HG03558 (cell line): Measurements from ENCODE around the gene CTNNBL1.
"Not testable (repeated sequence)": the region's sequence is repeated elsewhere in the genome, so short reads cannot be mapped to it uniquely, and the experiment has no call there.

Experiments used
- ATAC-seq: cut with Tn5 transposase; IDR thresholded peaks from one replicate; pipeline ENCODE4 v1.9.1; 2021; ENCODE audit warnings: moderate number of reproducible peaks; ENCODE audit not compliant: unreplicated experiment; ENCODE audit errors: extremely low read depth

The CTNNBL1 gene

DNA sequence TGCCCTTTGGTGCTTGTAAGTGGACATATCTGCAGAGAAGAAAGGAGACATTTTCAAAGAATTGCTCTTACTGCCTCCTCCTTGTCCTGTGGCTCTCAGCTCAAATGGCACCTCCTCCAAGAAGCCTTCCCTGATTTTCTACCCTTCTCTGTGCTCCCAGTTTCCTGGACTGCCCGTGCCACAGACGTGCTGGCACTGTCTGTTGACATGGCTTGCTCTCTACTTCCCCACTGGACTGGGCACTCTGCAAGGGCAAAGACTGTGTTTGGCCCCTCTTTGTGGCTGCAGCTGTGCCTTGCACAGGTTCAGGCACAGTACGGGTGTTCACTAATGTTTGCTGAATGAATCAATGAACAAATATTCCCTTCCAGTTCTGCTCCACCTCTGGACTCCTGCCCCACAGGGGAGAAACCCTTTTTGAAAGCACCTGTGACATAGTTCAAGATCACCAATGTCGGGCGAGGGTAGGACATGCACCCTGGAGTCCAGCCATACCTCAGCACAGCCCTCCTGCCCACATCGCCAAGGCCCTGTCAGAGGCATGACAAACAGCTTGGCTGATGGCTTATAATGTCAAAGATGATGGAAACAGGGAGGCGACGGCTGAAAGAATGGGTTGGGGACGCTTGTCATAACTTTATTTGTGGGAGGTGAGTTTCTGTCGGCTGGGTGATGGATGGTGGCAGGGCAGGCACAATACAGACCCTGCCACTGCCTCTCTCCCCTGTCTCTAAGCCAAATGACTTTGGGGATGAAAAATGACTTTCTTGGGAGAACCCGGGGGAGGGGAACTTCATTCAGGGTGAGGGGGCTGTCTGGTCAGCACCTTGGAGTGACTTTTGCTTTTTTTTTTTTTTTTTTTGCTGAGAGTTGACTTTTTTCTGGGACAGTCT is 15.6 kb upstream of the CTNNBL1 start:
- ATAC-seq = no peak

DNA sequence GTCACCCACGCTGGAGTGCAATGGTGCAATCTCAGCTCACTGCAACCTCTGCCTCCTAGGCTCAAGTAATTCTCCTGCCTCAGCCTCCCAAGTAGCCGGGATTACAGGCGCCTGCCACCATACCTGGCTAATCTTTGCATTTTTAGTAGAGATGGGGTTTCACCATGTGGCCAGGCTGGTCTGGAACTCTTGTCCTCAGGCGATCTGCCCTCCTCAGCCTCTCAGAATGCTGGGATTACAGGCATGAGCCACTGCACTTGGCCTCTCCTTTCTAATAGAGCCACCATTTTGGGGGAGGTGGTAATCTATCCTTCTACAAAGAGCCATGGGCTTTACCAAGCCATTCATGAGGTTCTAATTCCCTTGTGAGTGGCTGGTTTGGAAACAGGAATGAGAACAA is 14.1 kb upstream of the CTNNBL1 start:
- not testable (repeated sequence) for ATAC-seq

DNA sequence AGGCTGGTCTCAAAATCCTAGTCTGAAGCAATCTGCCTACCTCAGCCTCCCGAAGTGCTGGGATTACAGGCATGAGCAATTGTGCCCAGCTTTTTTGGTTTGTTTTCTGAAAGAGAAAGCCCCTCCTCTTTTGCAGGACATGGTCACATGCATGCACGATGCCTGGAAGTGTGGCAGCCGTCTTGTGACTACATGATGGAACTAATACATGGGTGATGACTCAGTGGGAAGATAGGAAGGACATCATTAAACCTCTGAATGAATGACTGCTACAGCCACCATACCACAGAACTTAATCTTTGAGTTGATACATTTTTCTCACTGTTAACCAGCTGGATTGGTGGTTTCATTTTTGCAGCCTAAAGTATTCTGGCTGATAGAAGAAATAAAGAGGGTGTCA is 13.4 kb upstream of the CTNNBL1 start:
- no peak for ATAC-seq

DNA sequence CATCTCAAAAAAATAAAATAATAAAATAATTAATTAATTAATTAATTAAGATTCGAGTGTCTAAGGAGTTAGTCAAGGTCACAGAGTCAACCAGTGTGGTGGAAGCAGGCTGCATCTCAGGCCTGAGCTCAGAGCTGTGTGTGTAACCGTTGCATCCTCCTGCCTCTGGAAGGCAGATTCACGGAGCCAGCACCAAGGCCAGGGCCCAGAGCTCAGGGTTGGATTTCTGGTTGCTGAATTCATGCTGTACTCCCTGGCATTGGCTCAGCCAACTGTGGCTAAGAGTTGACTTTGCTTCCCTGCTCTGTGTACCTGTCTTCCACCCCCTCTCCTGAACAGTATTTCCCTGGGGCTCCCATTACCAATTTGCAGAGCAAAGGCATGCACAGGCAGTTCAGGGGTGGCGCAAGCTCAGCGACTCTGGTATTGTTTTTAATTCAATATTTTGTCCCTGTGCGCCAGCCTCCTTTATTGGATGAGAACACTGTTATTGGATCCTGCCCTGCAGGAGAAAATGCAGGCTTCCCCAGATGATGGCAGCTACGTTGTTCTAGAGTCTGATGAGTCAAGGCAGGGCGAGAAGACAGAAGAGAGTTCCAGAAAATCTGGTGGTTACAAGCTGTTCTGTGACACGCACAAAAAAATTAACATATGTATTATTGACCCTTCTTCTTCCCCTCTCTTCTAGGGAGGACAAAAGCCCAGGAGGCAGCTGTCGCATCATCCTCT is 12.3 kb upstream of the CTNNBL1 start:
- ATAC-seq = no peak

DNA sequence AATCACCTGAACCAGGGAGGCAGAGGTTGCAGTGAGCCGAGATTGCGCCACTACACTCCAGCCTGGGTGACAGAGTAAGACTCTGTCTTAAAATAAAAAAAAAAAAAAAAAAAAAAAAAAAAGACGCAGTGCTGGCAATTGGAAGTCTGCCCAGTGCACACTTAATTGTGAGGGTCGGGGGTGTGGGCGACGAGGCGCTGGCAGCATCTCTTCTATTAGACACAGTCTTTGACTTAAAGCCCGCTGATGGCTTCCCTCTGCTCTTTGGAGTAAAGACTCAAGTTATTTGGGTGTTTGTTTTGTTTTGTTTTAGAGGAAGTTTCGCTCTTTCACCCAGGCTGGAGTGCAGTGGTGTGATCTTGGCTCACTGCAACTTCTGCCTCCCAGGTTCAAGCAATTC is 10.7 kb upstream of the CTNNBL1 start:
- not testable (repeated sequence) for ATAC-seq

DNA sequence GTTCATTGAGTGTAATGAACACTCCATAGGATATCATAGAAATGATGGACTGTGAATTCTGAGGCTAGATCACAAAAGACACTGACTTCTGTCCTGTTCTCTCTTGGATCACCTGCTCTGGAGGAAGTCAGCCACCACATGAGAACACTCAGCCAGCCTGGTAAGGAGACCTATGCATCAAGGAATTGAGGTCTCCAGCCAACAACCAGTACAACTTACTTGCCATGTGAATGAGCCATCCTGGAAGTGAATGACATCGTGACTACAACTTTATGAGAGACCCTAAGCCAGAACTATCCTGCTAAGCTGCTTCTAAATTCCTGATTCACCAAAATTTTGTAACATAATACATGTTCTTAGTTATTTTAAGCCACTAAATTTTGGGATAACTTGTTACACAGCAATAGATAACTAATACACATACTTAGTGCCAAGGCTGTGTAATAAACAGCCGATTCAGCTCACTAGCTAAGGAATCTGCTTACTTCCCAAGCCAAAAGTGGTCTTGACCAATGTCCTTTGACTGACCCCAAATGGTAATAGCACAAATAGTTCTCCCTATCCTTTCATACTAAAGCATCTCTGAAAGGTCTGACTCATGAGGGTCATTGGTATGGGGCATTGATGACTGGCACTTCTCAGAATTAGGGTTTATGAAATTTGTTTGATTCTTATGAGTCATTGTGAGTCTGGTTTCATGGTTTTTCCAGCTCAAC is 6.9 kb upstream of the CTNNBL1 start:
- ATAC-seq = no peak

DNA sequence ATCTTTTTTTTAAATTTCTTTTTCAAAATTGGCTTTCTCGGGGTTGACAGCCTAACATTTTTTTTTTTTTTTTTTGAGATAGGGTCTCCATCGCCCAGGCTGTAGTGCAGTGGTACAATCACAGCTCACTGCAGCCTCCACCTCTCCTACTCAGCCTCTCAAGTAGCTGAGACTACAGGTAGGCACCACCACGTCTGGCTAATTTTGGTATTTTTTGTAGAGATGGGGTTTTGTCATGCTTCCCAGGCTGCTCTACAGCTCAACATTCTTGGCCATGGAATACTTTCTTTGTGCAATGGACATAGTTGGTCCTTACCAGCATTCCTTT is 6.4 kb upstream of the CTNNBL1 start:
- no peak for ATAC-seq

DNA sequence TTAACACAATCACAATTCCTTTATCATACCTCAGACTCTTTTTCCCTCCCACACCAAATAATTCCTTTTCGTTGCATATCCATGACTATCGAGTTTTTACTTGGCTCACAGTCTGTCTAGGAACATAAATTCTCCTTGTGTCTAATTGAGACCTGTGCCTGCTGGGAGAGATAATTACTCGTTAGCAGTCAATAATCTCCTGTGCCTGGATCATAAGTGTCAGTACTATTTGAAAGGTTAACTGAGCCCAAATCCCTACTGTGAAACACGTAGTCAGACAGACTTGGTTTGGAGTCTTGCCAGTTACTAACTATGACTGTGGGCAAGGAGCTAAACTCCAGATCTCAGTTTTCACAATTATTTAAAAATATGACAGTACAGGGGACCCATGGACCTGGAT is 5.7 kb upstream of the CTNNBL1 start:
- ATAC-seq = no peak

DNA sequence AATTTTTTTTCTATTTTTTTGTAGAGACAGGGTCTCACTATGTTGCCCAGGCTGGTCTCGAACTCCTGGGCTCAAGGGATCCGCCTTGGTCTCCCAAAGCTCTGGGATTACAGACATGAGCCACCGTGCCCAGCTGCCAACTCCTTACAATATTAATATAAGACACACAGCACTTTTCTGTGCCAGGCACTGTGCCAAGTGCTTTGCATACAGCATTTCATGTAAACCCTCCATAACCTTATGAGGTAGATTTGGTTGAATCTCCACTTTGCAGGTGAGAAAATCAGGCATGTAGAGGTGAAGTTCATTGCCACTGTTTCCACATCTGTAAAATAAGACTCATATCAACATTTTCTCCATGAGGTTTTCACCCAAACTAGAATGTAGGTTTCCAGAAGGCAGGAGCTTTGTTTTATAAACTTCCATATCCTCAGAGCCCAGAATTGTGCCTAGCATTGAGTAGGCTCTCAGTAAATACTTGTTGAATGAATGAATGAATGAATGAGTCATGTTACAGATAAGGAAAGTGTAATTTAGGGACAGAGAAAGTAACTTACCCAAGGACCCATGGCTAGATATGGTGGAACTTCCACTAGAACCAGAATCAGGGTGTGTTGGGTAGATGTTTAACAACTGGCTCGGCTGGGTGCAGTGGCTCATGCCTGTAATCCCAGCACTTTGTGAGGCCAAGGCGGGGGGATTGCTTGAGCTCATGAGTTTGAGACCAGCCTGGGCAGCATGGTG is 3.0 kb upstream of the CTNNBL1 start:
- no peak for ATAC-seq

DNA sequence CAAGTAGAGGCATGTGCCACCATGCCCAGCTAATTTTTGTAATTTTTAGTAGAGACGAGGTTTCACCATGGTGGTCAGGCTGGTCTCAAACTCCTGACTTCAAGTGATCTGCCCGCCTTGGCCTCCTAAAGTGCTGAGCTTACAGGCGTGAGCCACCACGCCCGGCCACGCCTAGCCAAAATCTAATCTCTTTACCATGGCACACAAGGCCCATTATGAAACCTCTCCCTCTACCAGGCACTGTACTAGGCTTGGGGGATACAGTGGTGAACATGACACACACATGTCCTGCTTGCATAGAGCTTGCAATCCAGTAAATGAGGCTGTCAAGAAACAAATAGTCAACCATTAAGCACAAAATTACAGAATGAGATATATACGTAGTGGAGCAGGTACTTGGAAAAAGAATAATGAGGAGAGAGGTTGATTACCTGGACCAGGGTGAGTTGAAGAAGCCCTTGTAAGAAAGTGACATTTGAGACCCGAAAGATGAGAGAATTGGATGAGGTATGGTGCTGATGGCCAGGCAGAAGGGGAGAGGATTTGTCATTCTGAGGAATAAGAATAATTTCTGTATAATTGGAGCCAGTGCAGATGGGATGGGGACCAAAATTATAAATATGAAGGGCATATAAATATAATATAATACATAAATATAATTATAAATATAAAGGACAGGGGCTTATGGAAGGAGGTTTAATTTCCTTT is 1.2 kb upstream of the CTNNBL1 start:
- no peak for ATAC-seq

DNA sequence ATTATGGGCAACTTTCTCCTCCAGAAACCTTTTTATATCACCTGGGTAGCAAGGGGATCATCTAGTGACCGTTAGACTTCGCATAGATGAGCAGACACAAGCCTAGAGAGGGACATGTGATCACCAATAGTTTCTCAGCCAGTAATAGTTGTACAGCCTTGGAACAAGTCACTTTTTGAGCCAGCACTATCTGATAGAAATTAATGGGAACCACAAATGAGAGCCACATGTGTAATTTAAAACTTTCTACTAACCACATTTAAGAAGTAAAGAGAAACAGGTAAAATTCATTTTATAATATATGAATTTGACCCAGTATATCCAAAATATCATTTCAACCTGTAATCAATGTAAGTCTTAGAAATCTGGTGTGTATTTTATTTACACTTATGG is 592 bp upstream of the CTNNBL1 start:
- no peak for ATAC-seq

DNA sequence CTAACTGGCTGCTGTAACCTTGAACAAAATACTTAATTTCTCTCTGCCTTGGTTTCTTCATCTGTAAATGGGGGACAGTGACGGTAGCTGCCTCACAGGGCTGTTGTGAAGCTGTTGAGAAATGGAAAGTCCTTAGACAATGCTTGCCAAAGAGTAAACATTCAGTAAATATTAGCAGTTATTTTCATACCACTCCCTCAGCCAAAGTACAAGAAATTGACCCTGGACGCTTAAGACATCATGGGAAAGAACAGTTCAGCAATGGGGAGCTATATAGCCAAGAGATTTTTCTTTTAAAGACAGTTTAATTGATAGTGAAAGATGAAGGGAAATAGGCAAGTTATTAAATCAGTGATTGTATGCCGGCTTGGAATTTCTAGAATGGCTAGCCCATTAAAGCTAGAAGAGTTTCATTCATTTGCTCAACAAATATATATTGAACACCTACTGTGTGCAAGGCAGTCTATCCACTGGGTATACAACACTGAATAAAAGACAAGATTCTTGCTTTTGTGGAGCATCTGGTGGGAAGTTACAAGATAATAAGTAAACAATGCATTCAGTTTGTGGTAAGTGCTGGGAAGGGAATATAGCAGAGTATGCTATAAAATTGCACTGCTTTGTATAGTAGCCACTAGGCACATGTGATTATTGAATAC is 2.0 kb downstream of the CTNNBL1 start:
- no peak for ATAC-seq

DNA sequence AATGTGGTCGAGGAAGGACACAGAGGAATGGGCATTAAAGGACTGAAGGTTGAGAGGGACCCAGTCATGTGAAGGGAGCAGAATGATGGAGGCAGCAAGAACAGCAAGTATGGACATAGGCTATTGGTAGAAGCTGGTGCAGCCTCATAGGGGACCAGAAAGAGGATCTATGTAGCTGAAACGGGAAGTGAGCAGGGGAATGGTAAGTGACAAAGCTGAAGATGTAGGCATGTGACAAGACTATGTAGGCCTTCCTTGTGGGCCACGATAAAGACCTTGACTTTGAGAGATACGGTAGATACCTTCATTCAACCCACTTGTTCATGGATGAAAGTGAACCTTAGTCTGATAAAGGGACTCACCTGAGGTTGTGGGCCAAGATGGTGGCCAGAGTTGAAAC is 3.5 kb downstream of the CTNNBL1 start:
- no peak for ATAC-seq

DNA sequence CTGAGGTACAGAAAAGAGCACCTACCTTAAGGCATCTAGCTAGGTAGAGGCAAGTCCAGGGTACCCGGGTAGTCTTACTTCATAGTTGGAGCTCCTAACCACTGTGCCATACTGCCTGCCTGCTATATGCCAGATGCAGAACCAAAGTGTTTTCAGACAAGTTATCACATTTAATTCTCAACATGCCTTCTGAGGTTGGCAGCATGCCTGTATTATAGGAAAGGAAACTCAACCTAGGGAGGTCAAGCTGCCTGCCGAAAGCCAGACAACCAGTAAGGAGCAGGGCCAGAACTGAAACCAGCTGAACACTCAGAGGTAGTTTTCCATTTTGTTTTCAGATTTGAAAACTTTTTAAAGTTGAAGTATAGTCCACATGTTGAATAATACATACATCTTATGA is 5.4 kb downstream of the CTNNBL1 start:
- no peak for ATAC-seq

DNA sequence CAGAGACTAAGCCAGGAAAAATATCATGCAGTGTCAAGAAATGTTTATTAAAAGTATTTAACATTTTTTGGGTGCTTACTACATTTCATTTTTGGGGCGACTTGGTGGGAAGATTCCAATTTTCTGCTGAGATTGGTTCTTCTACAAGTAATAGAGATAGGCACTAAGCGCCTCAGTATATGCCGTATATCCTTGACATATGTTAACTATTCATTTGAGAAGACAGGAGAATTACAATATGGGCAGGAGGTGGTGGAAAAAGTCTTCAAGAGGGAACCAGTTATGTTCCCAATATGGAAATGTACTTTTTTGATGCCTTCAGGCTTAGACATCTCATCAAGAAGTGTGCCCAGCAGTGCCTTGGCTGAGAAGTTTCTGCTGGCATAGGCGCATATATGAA is 6.5 kb downstream of the CTNNBL1 start:
- no peak for ATAC-seq

DNA sequence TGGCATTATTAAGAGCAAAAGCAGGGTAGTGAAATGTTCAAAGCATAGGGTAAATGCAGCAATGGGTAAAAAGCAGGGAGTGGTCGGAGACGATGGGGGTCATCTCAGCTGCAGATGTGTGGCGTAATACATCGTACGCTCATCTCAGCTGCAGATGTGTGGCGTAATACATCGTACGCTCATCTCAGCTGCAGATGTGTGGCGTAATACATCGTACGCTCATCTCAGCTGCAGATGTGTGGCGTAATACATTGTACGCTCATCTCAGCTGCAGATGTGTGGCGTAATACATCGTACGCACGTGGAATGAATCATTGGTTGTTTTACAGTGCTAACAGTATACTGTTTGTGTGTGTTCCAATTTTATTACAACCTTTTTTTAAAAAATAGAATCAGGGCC is 7.8 kb downstream of the CTNNBL1 start:
- not testable (repeated sequence) for ATAC-seq

DNA sequence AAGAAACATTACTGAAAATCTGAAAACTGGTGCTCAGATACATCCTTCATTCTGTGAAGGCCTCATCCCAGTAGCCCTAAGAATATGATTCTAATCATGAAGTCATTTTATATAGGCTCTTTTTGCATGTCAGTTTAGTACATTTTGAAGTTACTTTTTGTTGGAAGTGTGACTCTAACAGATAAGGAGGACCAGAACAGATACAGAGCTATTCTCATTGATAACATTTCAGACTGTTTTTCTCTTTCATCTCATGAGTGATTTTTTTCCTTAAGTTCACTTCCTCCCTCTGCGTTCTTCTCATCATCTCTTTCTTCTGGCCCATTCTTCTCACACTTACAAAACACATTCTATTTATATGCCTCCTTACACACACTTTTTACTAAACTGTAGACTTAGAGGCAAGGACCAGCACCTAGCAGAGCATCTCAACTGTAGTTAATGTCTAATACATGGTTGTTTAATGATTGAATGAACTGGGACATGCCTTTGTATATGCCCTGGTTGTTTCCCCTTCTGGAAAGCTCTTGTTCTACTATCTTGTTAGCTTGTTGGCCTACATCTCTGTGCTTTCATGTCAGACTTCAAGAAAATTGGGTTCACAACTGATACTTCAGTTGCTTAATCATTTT is 8.7 kb downstream of the CTNNBL1 start:
- no peak for ATAC-seq

DNA sequence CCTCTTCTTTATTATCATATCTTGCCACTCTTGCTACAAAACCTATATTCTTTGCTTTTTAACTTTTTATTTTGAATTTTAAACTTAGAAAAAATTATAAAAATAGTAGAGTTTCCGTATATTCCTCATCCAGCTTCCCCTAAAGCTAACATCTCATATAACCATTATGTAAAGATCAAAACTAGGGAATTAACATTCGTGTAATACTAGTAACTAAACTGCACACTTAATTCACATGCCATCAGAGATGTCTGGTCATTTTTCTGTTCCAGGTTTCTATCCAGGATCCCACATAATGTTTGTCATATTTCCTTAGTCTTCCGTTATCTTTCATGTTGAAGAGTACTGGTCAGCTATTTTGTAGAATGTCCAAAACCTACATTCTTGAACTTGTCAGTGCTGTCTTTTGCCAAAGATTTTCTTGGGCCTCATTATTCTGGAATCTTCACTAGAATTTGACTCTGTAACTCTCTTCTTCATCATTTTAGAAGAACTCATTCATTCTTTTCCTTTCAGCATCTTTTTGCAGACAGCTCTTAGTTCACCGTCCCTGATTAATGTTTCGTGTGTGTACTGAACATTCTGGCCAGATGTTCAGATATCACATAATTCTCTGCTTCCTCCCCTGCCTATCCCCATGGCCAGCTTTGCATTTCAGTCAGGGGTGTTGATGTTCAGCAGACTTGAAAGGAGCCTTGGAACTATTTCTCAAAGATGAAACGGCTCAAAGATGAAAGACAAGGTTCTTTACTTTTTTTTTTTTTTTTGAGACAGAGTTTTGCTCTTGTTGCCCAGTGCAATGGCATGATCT is 9.4 kb downstream of the CTNNBL1 start:
- no peak for ATAC-seq
